GM12872 (cell line): ENCODE measurements around the gene HOXA7.

Experiments
- CTCF ChIP-seq: IDR thresholded peaks from 3 replicates; pipeline ENCODE4 v1.5.1; 2011; ENCODE audit warnings: low read depth, mild to moderate bottlenecking, low read length, moderate library complexity; ENCODE audit not compliant: insufficient read depth

HOXA7 gene

GRCh38 chr7:27141137-27141922, 15.1 kb downstream of the HOXA7 start:
- no peak for TF ChIP-seq CTCF

- no peak for TF ChIP-seq CTCF
Observed at GRCh38 chr7:27140126-27140857, 16.2 kb downstream of the HOXA7 start.

DNA sequence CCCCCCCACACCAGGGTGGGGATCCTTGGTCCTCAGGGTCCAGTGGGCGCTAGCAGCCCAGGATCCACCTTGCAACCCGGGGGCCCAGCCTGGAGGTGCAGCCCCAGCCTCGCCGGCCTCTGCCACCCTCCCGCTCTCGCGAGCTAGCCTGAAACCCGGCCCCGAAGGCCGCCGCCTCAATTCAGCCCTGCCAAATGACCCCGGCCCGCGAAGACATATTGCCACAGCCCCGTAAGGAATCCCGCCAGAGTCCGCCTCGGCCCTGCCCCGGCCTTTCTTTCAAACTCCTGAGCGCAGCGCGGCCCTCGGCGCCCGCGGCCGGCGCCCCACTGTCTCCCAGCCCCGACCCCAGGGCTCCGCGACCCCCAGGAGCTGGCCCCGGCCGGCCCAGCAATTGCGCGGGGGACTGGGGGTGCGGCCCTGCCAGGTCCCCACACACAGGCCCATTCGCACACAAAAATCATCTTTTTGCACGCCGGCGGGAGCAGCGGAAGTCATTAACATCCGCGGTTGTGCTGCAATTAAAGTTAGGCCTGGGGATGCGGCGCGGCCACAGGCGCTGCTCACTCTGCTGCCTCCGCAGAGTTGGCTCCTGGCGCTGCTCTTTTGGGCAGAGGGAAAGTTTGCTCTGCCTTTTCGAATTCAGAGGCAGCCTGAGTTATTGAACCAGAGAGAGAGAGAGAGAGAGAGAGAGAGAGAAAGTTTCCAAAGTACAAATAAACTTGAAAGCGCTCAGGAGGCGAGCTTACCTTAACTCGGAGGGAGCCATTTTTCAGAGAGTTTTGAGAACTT, 16.9 kb downstream of the HOXA7 start:
- no peak for TF ChIP-seq CTCF

DNA sequence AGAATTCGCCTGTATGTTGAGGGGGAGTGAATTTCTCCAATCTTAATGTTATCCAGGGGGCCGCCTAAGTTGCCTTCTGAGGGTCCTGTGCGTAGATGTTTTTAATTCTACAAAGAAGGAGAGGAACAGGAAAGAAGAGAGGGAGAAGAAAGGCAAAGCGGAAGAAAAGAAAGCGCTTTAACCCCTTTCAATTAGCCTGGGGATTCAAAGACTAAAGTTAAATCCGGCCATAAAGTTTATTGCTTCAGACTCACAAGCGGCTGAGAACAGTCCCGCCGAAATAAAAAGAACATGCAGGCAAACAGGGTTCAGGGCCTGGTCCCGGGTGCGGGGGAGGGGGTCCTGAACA, 17.5 kb downstream of the HOXA7 start:
- TF ChIP-seq CTCF = no peak

GRCh38 chr7:27138472-27138871, 18.0 kb downstream of the HOXA7 start:
- TF ChIP-seq CTCF = no peak

DNA sequence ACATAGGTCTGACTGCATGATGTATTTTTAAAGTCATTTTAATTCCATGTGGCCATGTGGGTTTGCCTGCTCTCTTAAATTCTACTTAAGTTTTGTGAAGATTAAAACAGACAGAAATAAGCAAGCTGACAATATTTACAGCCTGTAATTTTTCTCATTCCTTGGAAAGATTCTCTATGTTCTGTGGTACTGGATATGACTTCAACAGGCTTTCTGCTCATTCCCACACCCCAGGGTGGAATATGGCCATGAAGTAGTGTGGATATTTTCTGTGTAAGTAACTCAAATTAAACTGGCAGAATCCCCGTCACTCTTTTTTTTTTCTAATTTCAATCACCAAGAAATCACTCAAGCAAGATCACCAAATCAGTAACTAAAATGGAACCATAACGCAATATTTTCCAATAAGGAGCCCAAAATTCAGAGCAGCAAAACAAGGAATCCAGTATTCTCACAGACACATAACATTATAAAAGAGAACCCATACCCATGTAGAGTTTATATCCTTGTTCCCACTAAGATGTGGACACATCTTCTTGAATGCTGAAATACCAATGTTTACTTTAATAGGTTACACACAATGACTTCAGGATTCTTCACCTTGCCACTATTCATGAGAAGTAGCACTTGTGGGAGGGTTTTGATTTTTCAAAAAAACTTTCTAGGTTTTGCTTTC, 18.7 kb downstream of the HOXA7 start:
- TF ChIP-seq CTCF = no peak

DNA sequence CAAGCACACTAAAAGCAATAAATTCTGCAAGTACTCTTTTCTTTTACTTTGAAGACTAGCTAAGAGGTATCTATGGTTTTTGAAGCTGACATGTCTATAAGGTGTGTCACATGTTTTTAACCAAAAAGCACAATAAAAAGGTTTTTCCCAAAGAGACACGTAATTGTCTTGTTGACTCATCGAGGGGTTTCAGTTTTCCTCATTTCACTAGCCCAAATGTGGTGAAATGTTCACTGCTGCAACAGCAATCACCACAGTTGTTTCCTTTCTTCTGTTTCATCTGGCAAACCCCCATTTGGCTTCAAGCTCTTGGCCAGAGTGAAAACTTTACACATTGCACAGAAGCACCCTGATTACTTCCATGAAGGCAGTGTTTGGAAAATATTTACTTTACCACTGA, 22.1 kb downstream of the HOXA7 start:
- no peak for TF ChIP-seq CTCF
